Suprapubic skin (tissue), 4 donors: ENCODE measurements around the gene TEAD2. TPM values are rescaled to one million over a fixed set of nuclear protein-coding genes. Genes with fewer than 3 reads are reported as not detected.
"Not testable (repeated sequence)": the region's sequence is repeated elsewhere in the genome, so short reads cannot be mapped to it uniquely, and the experiment has no call there.

Experiments
- DNase-seq, 2 donors: peaks; one replicate each; pipeline ENCODE4 v3.0.0-alpha.2; 2019; ENCODE audit warnings: low spot score in 2 of 2
- H3K27ac ChIP-seq: fragments of 200-600 bp; sonication (generic); one replicate; pipeline ENCODE4 v1.5.1; 2019
- H3K27me3 ChIP-seq: fragments of 200-600 bp; sonication (generic); one replicate; pipeline ENCODE4 v1.5.1; 2019
- H3K36me3 ChIP-seq: fragments of 200-600 bp; sonication (generic); one replicate; pipeline ENCODE4 v1.5.1; 2019
- H3K4me1 ChIP-seq: fragments of 200-600 bp; sonication (generic); one replicate; pipeline ENCODE4 v1.5.1; 2019
- H3K4me3 ChIP-seq: fragments of 200-600 bp; sonication (generic); one replicate; pipeline ENCODE4 v1.5.1; 2019; ENCODE audit warnings: mild to moderate bottlenecking
- H3K9me3 ChIP-seq: fragments of 200-600 bp; sonication (generic); one replicate; pipeline ENCODE4 v1.5.1; 2019
- CTCF ChIP-seq, 2 donors: fragments of 200-600 bp in 1 of 2; fragments of 450-650 bp in 1 of 2; sonication (generic) in 1 of 2; IDR thresholded peaks; one replicate each; pipeline ENCODE4 v1.5.1; 2016 to 2019; ENCODE audit warnings: antibody characterized with exemption in 2 of 2, mild to moderate bottlenecking in 1 of 2, moderate library complexity in 1 of 2
- EP300 ChIP-seq: sonication (generic); formaldehyde crosslinking; IDR thresholded peaks from one replicate; pipeline ENCODE4 v1.6.1; 2017; ENCODE audit warnings: antibody characterized with exemption
- POLR2A ChIP-seq, 2 donors: fragments of 450-650 bp; IDR thresholded peaks; one replicate each; pipeline ENCODE4 v1.6.1; 2017; ENCODE audit warnings: antibody characterized with exemption in 2 of 2, mild to moderate bottlenecking in 2 of 2, moderate library complexity in 2 of 2
- POLR2AphosphoS5 ChIP-seq, 3 donors: sonication (generic); formaldehyde crosslinking; IDR thresholded peaks; one replicate each; pipeline ENCODE4 v1.6.1; 2017; ENCODE audit warnings: antibody characterized with exemption in 3 of 3
- WGBS: methylation state at CpG from one replicate; pipeline ENCODE4 v1.1.5; 2018; 5-methylcytosine and 5-hydroxymethylcytosine counted together
- total RNA-seq, 4 donors: library from RNA; depleted of rRNA; stranded (reverse); fragments of >200 nt; gene quantifications; one replicate each; pipeline ENCODE4 v1.1.0, GENCODE V29; 2016

TEAD2 gene
- total RNA-seq, 4 donors from 2014 or later, result 10.6 to 15.4 (median 13.2) TPM

- Histone ChIP-seq H3K9me3 (no peaks in the 10 kb centered on the region), H3K4me1 (peaks cover 6% of the 10 kb centered on the region), H3K4me3 (no peak overlapping the region), H3K27me3 (no peaks in the 10 kb centered on the region), H3K36me3 (no peaks in the 10 kb centered on the region), H3K27ac (no peak overlapping the region)
- WGBS, result 75% methylated on average over 3 of the region's 3 CpGs
- DNase-seq, result peak in 1 of 2 donors; percentile 31
- TF ChIP-seq EP300 (no peak), POLR2AphosphoS5 (IDR thresholded peaks at IDR 0.05) (no peak), POLR2A (IDR thresholded peaks at IDR 0.05) (no peak), CTCF (IDR thresholded peaks at IDR 0.05) (no peak)
Observed at GRCh38 chr19:49333418-49333805, 28.8 kb downstream of the TEAD2 start.

GRCh38 chr19:49332691-49333417 is 29.4 kb downstream of the TEAD2 start:
- not testable (repeated sequence) for DNase-seq, H3K4me3 ChIP-seq, H3K27me3 ChIP-seq, H3K36me3 ChIP-seq, H3K27ac ChIP-seq, H3K4me1 ChIP-seq, H3K9me3 ChIP-seq
- WGBS, result 92% methylated on average over 13 of the region's 13 CpGs

- Histone ChIP-seq H3K27ac (no peak overlapping the region), H3K4me1 (no peaks in the 10 kb centered on the region), H3K27me3 (no peaks in the 10 kb centered on the region), H3K4me3 (no peak overlapping the region), H3K9me3 (no peaks in the 10 kb centered on the region), H3K36me3 (no peaks in the 10 kb centered on the region)
- DNase-seq, result peak in 1 of 2 donors; percentile 7
- 67% methylated on average over 2 of the region's 2 CpGs for WGBS
- TF ChIP-seq CTCF (IDR thresholded peaks at IDR 0.05) (no peak), POLR2A (IDR thresholded peaks at IDR 0.05) (no peak), EP300 (no peak), POLR2AphosphoS5 (IDR thresholded peaks at IDR 0.05) (no peak)
Observed at GRCh38 chr19:49331616-49332055, 30.6 kb downstream of the TEAD2 start.

- not testable (repeated sequence) for H3K4me1 ChIP-seq, H3K27me3 ChIP-seq, H3K4me3 ChIP-seq, DNase-seq, H3K9me3 ChIP-seq, H3K27ac ChIP-seq, H3K36me3 ChIP-seq
- WGBS, result 91% methylated on average over 4 of the region's 4 CpGs
Observed at GRCh38 chr19:49331187-49331586, 31.0 kb downstream of the TEAD2 start.

GRCh38 chr19:49328741-49329140 is 33.5 kb downstream of the TEAD2 start:
- no peak for DNase-seq
- H3K36me3 ChIP-seq, result no peaks in the 10 kb centered on the region
- TF ChIP-seq POLR2AphosphoS5 (IDR thresholded peaks at IDR 0.05) (no peak), POLR2A (IDR thresholded peaks at IDR 0.05) (no peak), CTCF (IDR thresholded peaks at IDR 0.05) (no peak), EP300 (no peak)
- no peak overlapping the region for H3K4me3 ChIP-seq
- H3K4me1 ChIP-seq, result no peaks in the 10 kb centered on the region
- H3K27me3 ChIP-seq, result no peaks in the 10 kb centered on the region
- no peaks in the 10 kb centered on the region for H3K9me3 ChIP-seq
- 89% methylated on average over 2 of the region's 2 CpGs for WGBS
- no peak overlapping the region for H3K27ac ChIP-seq

- no peak overlapping the region for H3K4me3 ChIP-seq
- H3K27ac ChIP-seq, result no peak overlapping the region
- no peaks in the 10 kb centered on the region for H3K4me1 ChIP-seq
- DNase-seq, result no peak
- no peaks in the 10 kb centered on the region for H3K9me3 ChIP-seq
- no peaks in the 10 kb centered on the region for H3K36me3 ChIP-seq
- TF ChIP-seq POLR2AphosphoS5 (IDR thresholded peaks at IDR 0.05), result no peak
- TF ChIP-seq CTCF (IDR thresholded peaks at IDR 0.05), result peak; percentile 19 to 68
- WGBS, result 55% methylated on average over 2 of the region's 2 CpGs
- H3K27me3 ChIP-seq, result no peaks in the 10 kb centered on the region
Observed at GRCh38 chr19:49327878-49328544, 34.2 kb downstream of the TEAD2 start.
